NB4 (cell line): ENCODE measurements around the gene TRIO.

Experiments used
- MAX ChIP-seq: IDR thresholded peaks from 2 replicates; pipeline ENCODE4 v1.6.1; 2011; ENCODE audit warnings: low read depth, low read length
- MYC ChIP-seq: IDR thresholded peaks from 2 replicates; pipeline ENCODE4 v1.6.1; 2011; ENCODE audit warnings: low read depth, low read length
- POLR2A ChIP-seq: IDR thresholded peaks from 2 replicates; pipeline ENCODE4 v1.6.1; 2011; ENCODE audit warnings: mild to moderate bottlenecking; ENCODE audit not compliant: insufficient read length; ENCODE audit errors: extremely low read depth
- TF ChIP-seq, protein P1 (sequence below): IDR thresholded peaks from one replicate; pipeline ENCODE4 v1.5.1; 2012; ENCODE audit warnings: low read depth, low read length

- TF ChIP-seq, protein P1, sequence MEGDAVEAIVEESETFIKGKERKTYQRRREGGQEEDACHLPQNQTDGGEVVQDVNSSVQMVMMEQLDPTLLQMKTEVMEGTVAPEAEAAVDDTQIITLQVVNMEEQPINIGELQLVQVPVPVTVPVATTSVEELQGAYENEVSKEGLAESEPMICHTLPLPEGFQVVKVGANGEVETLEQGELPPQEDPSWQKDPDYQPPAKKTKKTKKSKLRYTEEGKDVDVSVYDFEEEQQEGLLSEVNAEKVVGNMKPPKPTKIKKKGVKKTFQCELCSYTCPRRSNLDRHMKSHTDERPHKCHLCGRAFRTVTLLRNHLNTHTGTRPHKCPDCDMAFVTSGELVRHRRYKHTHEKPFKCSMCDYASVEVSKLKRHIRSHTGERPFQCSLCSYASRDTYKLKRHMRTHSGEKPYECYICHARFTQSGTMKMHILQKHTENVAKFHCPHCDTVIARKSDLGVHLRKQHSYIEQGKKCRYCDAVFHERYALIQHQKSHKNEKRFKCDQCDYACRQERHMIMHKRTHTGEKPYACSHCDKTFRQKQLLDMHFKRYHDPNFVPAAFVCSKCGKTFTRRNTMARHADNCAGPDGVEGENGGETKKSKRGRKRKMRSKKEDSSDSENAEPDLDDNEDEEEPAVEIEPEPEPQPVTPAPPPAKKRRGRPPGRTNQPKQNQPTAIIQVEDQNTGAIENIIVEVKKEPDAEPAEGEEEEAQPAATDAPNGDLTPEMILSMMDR: no peak
- no peak for TF ChIP-seq POLR2A
- TF ChIP-seq MYC: no peak
- no peak for TF ChIP-seq MAX
Measured at GRCh38 chr5:14151416-14151815, 8.3 kb downstream of the TRIO start.
